Vagina (tissue), 2 donors: ENCODE measurements around the gene CAB39L.

Source experiments
- POLR2A ChIP-seq, 2 donors: fragments of 450-650 bp; IDR thresholded peaks; one replicate each; pipeline ENCODE4 v1.6.1; 2017; ENCODE audit warnings: antibody characterized with exemption in 2 of 2, mild to moderate bottlenecking in 2 of 2, moderate library complexity in 2 of 2
- POLR2AphosphoS5 ChIP-seq, 2 donors: sonication (generic); formaldehyde crosslinking; IDR thresholded peaks; one replicate each; pipeline ENCODE4 v1.9.0; 2017; ENCODE audit warnings: antibody characterized with exemption in 2 of 2, mild to moderate bottlenecking in 2 of 2, low read depth in 1 of 2; ENCODE audit not compliant: insufficient read depth in 1 of 2
- TF ChIP-seq, protein P1 (sequence below), 3 experiments: fragments of 450-650 bp in 2 of 3; fragments of 200-600 bp in 1 of 3; sonication (generic) in 1 of 3; IDR thresholded peaks; one replicate each; pipeline ENCODE4 v1.5.1; 2017 to 2019; ENCODE audit warnings: antibody characterized with exemption in 3 of 3, mild to moderate bottlenecking in 2 of 3, moderate library complexity in 2 of 3

GRCh38 chr13:49304763-49305700, 138.8 kb downstream of the CAB39L start:
- TF ChIP-seq, protein P1, sequence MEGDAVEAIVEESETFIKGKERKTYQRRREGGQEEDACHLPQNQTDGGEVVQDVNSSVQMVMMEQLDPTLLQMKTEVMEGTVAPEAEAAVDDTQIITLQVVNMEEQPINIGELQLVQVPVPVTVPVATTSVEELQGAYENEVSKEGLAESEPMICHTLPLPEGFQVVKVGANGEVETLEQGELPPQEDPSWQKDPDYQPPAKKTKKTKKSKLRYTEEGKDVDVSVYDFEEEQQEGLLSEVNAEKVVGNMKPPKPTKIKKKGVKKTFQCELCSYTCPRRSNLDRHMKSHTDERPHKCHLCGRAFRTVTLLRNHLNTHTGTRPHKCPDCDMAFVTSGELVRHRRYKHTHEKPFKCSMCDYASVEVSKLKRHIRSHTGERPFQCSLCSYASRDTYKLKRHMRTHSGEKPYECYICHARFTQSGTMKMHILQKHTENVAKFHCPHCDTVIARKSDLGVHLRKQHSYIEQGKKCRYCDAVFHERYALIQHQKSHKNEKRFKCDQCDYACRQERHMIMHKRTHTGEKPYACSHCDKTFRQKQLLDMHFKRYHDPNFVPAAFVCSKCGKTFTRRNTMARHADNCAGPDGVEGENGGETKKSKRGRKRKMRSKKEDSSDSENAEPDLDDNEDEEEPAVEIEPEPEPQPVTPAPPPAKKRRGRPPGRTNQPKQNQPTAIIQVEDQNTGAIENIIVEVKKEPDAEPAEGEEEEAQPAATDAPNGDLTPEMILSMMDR (IDR thresholded peaks at IDR 0.05): no peak
- TF ChIP-seq POLR2A (IDR thresholded peaks at IDR 0.05) (no peak), POLR2AphosphoS5 (IDR thresholded peaks at IDR 0.05; ENCODE audit: insufficient read depth in 1 of 2, low read depth in 1 of 2) (no peak)
